HCT116 (cell line): ENCODE measurements around the gene IL1RAPL1. TPM values are rescaled to one million over a fixed set of nuclear protein-coding genes. Genes with fewer than 3 reads are reported as not detected.

ENCODE experiments used
- ATAC-seq: fragments of 200-7000 bp; cut with Tn5 transposase; 2 replicates; pipeline ENCODE4 v1.9.1; 2020; ENCODE audit warnings: mild to moderate bottlenecking, moderate library complexity
- BruUV-seq: library from RNA; stranded (reverse); fragments of 400-500 nt; replicated peaks from 2 replicates; lab custom pipeline; 2021; lab: Mats Ljungman, UMichigan
- CTCF ChIA-PET: fragments of 300-600 bp; sonication (Branson Sonifier 250); formaldehyde crosslinking; loops from one replicate; lab custom pipeline; 2021; ENCODE audit warnings: antibody characterized with exemption; lab: Charles Lee
- POLR2A ChIA-PET: fragments of 300-600, 350-600 bp; sonication (Branson Sonifier 250); formaldehyde crosslinking; loops from one replicate; lab custom pipeline; 2021; ENCODE audit warnings: antibody characterized with exemption; lab: Charles Lee
- RAD21 ChIA-PET, 2 experiments: fragments of 300-600 bp; sonication (Branson Sonifier 250); formaldehyde crosslinking; loops; one replicate each; lab custom pipeline; 2023; ENCODE audit warnings: low total read pairs in 2 of 2; ENCODE audit not compliant: uncharacterized antibody in 2 of 2, unreplicated experiment in 2 of 2, low non-redundant PET in 1 of 2; lab: Charles Lee
- DNase-seq: peaks from one replicate; pipeline ENCODE4 v3.0.0-alpha.2; 2010; ENCODE audit warnings: low read depth, low spot score
- H2AFZ ChIP-seq: fragments of 200-600 bp; shearing (Covaris generic), sonication (generic); 2 replicates; pipeline ENCODE4 v1.6.1; 2017; ENCODE audit warnings: low read depth, mixed run types, mixed read lengths, antibody characterized with exemption, low read length; ENCODE audit not compliant: poor library complexity, severe bottlenecking
- H3K27ac ChIP-seq: 2 replicates; pipeline ENCODE4 v1.5.1; 2012; ENCODE audit warnings: low read depth, low read length
- H3K27me3 ChIP-seq: fragments of 200-600 bp; sonication (generic); 2 replicates; pipeline ENCODE4 v1.6.1; 2016; ENCODE audit warnings: mixed run types, low read length, mixed read lengths; ENCODE audit not compliant: insufficient read depth
- H3K36me3 ChIP-seq, 2 experiments: fragments of 200-500 bp in 1 of 2; fragments of 200-600 bp in 1 of 2; sonication (Bioruptor generic) in 1 of 2; sonication (generic) in 1 of 2; 2 replicates each; pipeline versions ENCODE4 v1.5.1 to v1.6.1; 2014 to 2016; ENCODE audit warnings: low read length in 2 of 2, inconsistent platforms in 1 of 2, mixed read lengths in 1 of 2, mixed run types in 1 of 2; ENCODE audit not compliant: insufficient read depth in 2 of 2, control insufficient read depth in 1 of 2
- H3K4me1 ChIP-seq, 2 experiments: fragments of 200-600 bp in 1 of 2; sonication (generic) in 1 of 2; 2 replicates each; pipeline versions ENCODE4 v1.5.1 to v1.6.1; 2012 to 2017; ENCODE audit warnings: low read length in 2 of 2, inconsistent platforms in 1 of 2, mild to moderate bottlenecking in 1 of 2, mixed read lengths in 1 of 2, mixed run types in 1 of 2, moderate library complexity in 1 of 2; ENCODE audit not compliant: insufficient read depth in 2 of 2, control insufficient read depth in 1 of 2
- H3K4me2 ChIP-seq: fragments of 200-600 bp; sonication (generic); 2 replicates; pipeline ENCODE4 v1.6.1; 2017; ENCODE audit warnings: mixed run types, low read length, mixed read lengths
- H3K4me3 ChIP-seq, 2 experiments: fragments of 200-600 bp in 1 of 2; sonication (generic) in 1 of 2; replicated peaks in 1 of 2; 2 replicates each; pipeline ENCODE4 v1.5.1; 2011 to 2016; ENCODE audit warnings: low read length in 2 of 2, control low read depth in 1 of 2, low read depth in 1 of 2, mild to moderate bottlenecking in 1 of 2, mixed read lengths in 1 of 2, mixed run types in 1 of 2
- H3K79me2 ChIP-seq: fragments of 200-600 bp; sonication (generic); 2 replicates; pipeline ENCODE4 v1.6.1; 2017; ENCODE audit warnings: mild to moderate bottlenecking, mixed run types, low read length, moderate library complexity, mixed read lengths; ENCODE audit not compliant: insufficient read depth
- H3K9ac ChIP-seq: fragments of 200-600 bp; sonication (generic); 2 replicates; pipeline ENCODE4 v1.6.1; 2016; ENCODE audit warnings: low read length, mixed read lengths
- H3K9me2 ChIP-seq: fragments of 200-600 bp; sonication (generic), shearing (Covaris generic); 2 replicates; pipeline ENCODE4 v1.6.1; 2017; ENCODE audit warnings: mixed run types, mild to moderate bottlenecking, moderate library complexity; ENCODE audit not compliant: insufficient read depth
- H3K9me3 ChIP-seq, 2 experiments: fragments of 200-500 bp in 1 of 2; fragments of 200-600 bp in 1 of 2; sonication (Bioruptor generic) in 1 of 2; sonication (generic) in 1 of 2; 2 replicates each; pipeline ENCODE4 v1.6.1; 2014 to 2017; ENCODE audit warnings: low read length in 2 of 2, mixed read lengths in 2 of 2, inconsistent platforms in 1 of 2, low read depth in 1 of 2, mild to moderate bottlenecking in 1 of 2, mixed run types in 1 of 2, moderate library complexity in 1 of 2; ENCODE audit not compliant: control insufficient read depth in 1 of 2, insufficient read depth in 1 of 2
- H4K20me1 ChIP-seq: fragments of 200-600 bp; sonication (generic), shearing (Covaris generic); 2 replicates; pipeline ENCODE4 v1.6.1; 2017; ENCODE audit warnings: mixed run types, mild to moderate bottlenecking, moderate library complexity; ENCODE audit not compliant: insufficient read depth
- CEBPB ChIP-seq: IDR thresholded peaks from 2 replicates; pipeline ENCODE4 v1.6.1; 2012; ENCODE audit warnings: low read depth
- EGR1 ChIP-seq: IDR thresholded peaks from 2 replicates; pipeline ENCODE4 v1.6.1; 2012; ENCODE audit warnings: low read depth
- ELF1 ChIP-seq: IDR thresholded peaks from 2 replicates; pipeline ENCODE4 v1.6.1; 2012; ENCODE audit warnings: low read depth, borderline replicate concordance
- EZH2 ChIP-seq: fragments of 200-600 bp; sonication (generic); IDR thresholded peaks from 2 replicates; pipeline ENCODE4 v1.6.1; 2017; ENCODE audit warnings: antibody characterized with exemption, mixed run types
- EZH2phosphoT487 ChIP-seq: fragments of 200-600 bp; IDR thresholded peaks from 2 replicates; pipeline ENCODE4 v1.6.1; 2018; ENCODE audit warnings: antibody characterized with exemption, borderline replicate concordance
- FOSL1 ChIP-seq: IDR thresholded peaks from 2 replicates; pipeline ENCODE4 v1.6.1; 2012; ENCODE audit warnings: low read depth
- JUND ChIP-seq: IDR thresholded peaks from 2 replicates; pipeline ENCODE4 v1.6.1; 2012
- POLR2A ChIP-seq: IDR thresholded peaks from 2 replicates; pipeline ENCODE4 v1.7.0; 2011; ENCODE audit warnings: borderline replicate concordance; ENCODE audit not compliant: insufficient read depth, insufficient read length; ENCODE audit errors: extremely low read depth
- RAD21 ChIP-seq: IDR thresholded peaks from 2 replicates; pipeline ENCODE4 v1.6.1; 2012; ENCODE audit warnings: low read depth, mild to moderate bottlenecking
- REST ChIP-seq: IDR thresholded peaks from 2 replicates; pipeline ENCODE4 v1.6.1; 2012; ENCODE audit warnings: low read depth
- SIN3A ChIP-seq: IDR thresholded peaks from 2 replicates; pipeline ENCODE4 v1.6.1; 2012; ENCODE audit warnings: low read depth
- SP1 ChIP-seq: IDR thresholded peaks from 2 replicates; pipeline ENCODE4 v1.6.1; 2012; ENCODE audit warnings: low read depth
- SRF ChIP-seq: IDR thresholded peaks from 2 replicates; pipeline ENCODE4 v1.6.1; 2012; ENCODE audit warnings: low read depth
- YY1 ChIP-seq: IDR thresholded peaks from 2 replicates; pipeline ENCODE4 v1.6.1; 2011; ENCODE audit warnings: low read length, low read depth, moderate library complexity, mild to moderate bottlenecking; ENCODE audit not compliant: insufficient replicate concordance; ENCODE audit errors: extremely low read depth
- ZNF274 ChIP-seq: fragments of 200-500 bp; sonication (Bioruptor generic); IDR thresholded peaks from 2 replicates; pipeline ENCODE4 v1.6.1; 2014; ENCODE audit warnings: mild to moderate bottlenecking, low read depth, low read length, inconsistent platforms
- intact Hi-C: fragments of 100-400 bp; cut with micrococcal nuclease; formaldehyde crosslinking; loops from 2 replicates; pipeline ENCODE4 v1.10.0; 2022
- total RNA-seq: library from RNA; stranded (reverse); gene quantifications from one replicate; pipeline ENCODE4 v1.2.1, GENCODE V29; 2021; ENCODE audit not compliant: unreplicated experiment
- TF ChIP-seq, protein P1 (sequence below), 3 experiments: fragments of 200-600 bp in 1 of 3; sonication (generic) in 1 of 3; IDR thresholded peaks in 2 of 3; conservative IDR thresholded peaks in 1 of 3; 2 replicates each; pipeline ENCODE4 v1.5.1; 2012 to 2017; ENCODE audit warnings: low read depth in 2 of 3, low read length in 2 of 3, antibody characterized with exemption in 1 of 3, borderline replicate concordance in 1 of 3, control low read depth in 1 of 3, mild to moderate bottlenecking in 1 of 3, mixed read lengths in 1 of 3, mixed run types in 1 of 3, moderate library complexity in 1 of 3; ENCODE audit not compliant: insufficient read depth in 1 of 3
- TF ChIP-seq, protein P2 (sequence below): IDR thresholded peaks from 2 replicates; pipeline ENCODE4 v1.6.1; 2012

IL1RAPL1 gene
- total RNA-seq, 1 experiment from 2014 or later = 2.8 TPM

GRCh38 chrX:29281078-29281742 lies 694.0 kb downstream of the IL1RAPL1 start:
- ChIA-PET RAD21 (no interaction called here), CTCF (no interaction called here), POLR2A (no interaction called here)
- H3K4me1 ChIP-seq = no peaks in the 10 kb centered on the region
- H4K20me1 ChIP-seq = no peaks in the 10 kb centered on the region
- H3K4me2 ChIP-seq = no peak overlapping the region
- ATAC-seq (no peak), DNase-seq (no peak)
- no peaks in the 10 kb centered on the region for H3K9me3 ChIP-seq
- no peak overlapping the region for H2AFZ ChIP-seq
- no peaks in the 10 kb centered on the region for H3K79me2 ChIP-seq
- H3K36me3 ChIP-seq = no peaks in the 10 kb centered on the region
- H3K27ac ChIP-seq = no peak overlapping the region
- no peaks in the 10 kb centered on the region for H3K27me3 ChIP-seq
- intact Hi-C loops = no loop called here
- H3K4me3 ChIP-seq = no peak overlapping the region
- TF ChIP-seq ZNF274 = no peak
- no peak for TF ChIP-seq FOSL1
- TF ChIP-seq, protein P1, sequence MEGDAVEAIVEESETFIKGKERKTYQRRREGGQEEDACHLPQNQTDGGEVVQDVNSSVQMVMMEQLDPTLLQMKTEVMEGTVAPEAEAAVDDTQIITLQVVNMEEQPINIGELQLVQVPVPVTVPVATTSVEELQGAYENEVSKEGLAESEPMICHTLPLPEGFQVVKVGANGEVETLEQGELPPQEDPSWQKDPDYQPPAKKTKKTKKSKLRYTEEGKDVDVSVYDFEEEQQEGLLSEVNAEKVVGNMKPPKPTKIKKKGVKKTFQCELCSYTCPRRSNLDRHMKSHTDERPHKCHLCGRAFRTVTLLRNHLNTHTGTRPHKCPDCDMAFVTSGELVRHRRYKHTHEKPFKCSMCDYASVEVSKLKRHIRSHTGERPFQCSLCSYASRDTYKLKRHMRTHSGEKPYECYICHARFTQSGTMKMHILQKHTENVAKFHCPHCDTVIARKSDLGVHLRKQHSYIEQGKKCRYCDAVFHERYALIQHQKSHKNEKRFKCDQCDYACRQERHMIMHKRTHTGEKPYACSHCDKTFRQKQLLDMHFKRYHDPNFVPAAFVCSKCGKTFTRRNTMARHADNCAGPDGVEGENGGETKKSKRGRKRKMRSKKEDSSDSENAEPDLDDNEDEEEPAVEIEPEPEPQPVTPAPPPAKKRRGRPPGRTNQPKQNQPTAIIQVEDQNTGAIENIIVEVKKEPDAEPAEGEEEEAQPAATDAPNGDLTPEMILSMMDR (IDR thresholded peaks at IDR 0.05 in 2 of 3, conservative IDR thresholded peaks at IDR 0.05 in 1 of 3; ENCODE audit: borderline replicate concordance in 1 of 3, insufficient read depth in 1 of 3, low read depth in 2 of 3, low read length in 2 of 3) = no peak
- no peak for TF ChIP-seq YY1
- TF ChIP-seq SIN3A = no peak
- no peak for TF ChIP-seq CEBPB
- TF ChIP-seq ELF1 = no peak
- no peak for TF ChIP-seq JUND
- no peak for TF ChIP-seq REST
- TF ChIP-seq EZH2phosphoT487 = no peak
- TF ChIP-seq SP1 = no peak
- TF ChIP-seq SRF = no peak
- no peak for TF ChIP-seq EZH2
- no peak for TF ChIP-seq POLR2A
- TF ChIP-seq RAD21 = no peak
- TF ChIP-seq, protein P2, sequence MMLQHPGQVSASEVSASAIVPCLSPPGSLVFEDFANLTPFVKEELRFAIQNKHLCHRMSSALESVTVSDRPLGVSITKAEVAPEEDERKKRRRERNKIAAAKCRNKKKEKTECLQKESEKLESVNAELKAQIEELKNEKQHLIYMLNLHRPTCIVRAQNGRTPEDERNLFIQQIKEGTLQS = no peak
- no peak for TF ChIP-seq EGR1
- H3K9me2 ChIP-seq = no peaks in the 10 kb centered on the region
- H3K9ac ChIP-seq = no peak overlapping the region
- BruUV-seq = no TSS peak
